ENCODE measurements around the gene ELOVL5.

The ELOVL5 gene

DNA sequence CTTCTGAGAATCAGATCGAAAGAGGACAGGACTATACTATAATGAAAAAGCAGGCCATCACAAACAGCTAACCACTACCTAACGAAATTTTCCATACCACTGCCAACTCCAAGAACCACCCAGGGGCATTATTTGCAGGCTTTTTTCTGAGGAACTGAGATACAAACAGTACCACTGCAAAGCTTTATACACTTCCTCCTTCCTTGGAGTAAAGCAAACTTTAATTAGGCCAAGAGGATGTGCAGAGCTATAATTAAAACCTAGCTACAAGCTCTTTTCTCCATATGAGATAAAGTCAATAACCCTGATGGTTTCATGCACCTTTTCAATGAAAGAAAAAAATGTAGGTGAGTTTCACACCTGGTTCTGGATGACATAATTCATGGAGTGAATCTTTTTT is 68.5 kb downstream of the ELOVL5 start:
- Histone ChIP-seq H3K23ac (ENCODE audit: low read length in 2 of 2) (no peak overlapping the region), H2BK120ac (ENCODE audit: low read depth, low read length) (no peak overlapping the region), H3K79me1 (replicated peaks; ENCODE audit: low read length, poor library complexity, severe bottlenecking) (peaks cover 39% of the 10 kb centered on the region), H3K9ac (ENCODE audit: low read length) (no peak overlapping the region), H2BK15ac (ENCODE audit: low read depth, poor library complexity, severe bottlenecking) (no peak overlapping the region), H3K4me1 (ENCODE audit: control insufficient read depth, insufficient read depth, low read depth, low read length) (peaks cover 9% of the 10 kb centered on the region), H2BK12ac (ENCODE audit: low read length in 2 of 2) (no peak overlapping the region), H2AFZ (ENCODE audit: low read depth, low read length) (no peak overlapping the region), H3K27me3 (ENCODE audit: control insufficient read depth in 1 of 2, insufficient read depth in 1 of 2, low read length in 2 of 2) (no peaks in the 10 kb centered on the region), H3K14ac (ENCODE audit: low read length in 2 of 2) (no peak overlapping the region), H2BK5ac (ENCODE audit: low read depth, low read length, poor library complexity, severe bottlenecking) (no peak overlapping the region), H4K8ac (ENCODE audit: low read length) (no peak overlapping the region), H2AK5ac (ENCODE audit: low read length, severe bottlenecking) (no peak overlapping the region), H3K4me3 (ENCODE audit: insufficient read depth in 1 of 2, low read depth in 1 of 2, low read length in 2 of 2) (no peak overlapping the region), H3K4ac (ENCODE audit: low read depth in 1 of 2, low read length in 2 of 2) (no peak overlapping the region), H3K36me3 (ENCODE audit: control insufficient read depth in 1 of 2, insufficient read depth in 2 of 2, low read depth in 1 of 2, low read length in 2 of 2) (peaks cover 10 to 49% of the 10 kb centered on the region in 2 experiments), H3K18ac (ENCODE audit: low read depth in 1 of 2, low read length in 2 of 2) (no peak overlapping the region), H3K4me2 (ENCODE audit: low read length, poor library complexity, severe bottlenecking) (no peak overlapping the region), H3K9me3 (ENCODE audit: control insufficient read depth, low read length) (no peaks in the 10 kb centered on the region), H4K91ac (ENCODE audit: low read length) (no peak overlapping the region), H3K27ac (ENCODE audit: low read length, poor library complexity, severe bottlenecking) (no peak overlapping the region)
- WGBS = 100% methylated on average over 2 of the region's 2 CpGs
- DNase-seq = no peak

GRCh38 chr6:53279293-53279692 is 69.5 kb downstream of the ELOVL5 start:
- H3K14ac ChIP-seq (ENCODE audit: low read length in 2 of 2) = no peak overlapping the region
- H2BK15ac ChIP-seq (ENCODE audit: low read depth, poor library complexity, severe bottlenecking) = no peak overlapping the region
- no peak overlapping the region for H3K27ac ChIP-seq (ENCODE audit: low read length, poor library complexity, severe bottlenecking)
- H3K23ac ChIP-seq (ENCODE audit: low read length in 2 of 2) = no peak overlapping the region
- peaks cover 9% of the 10 kb centered on the region for H3K4me1 ChIP-seq (ENCODE audit: control insufficient read depth, insufficient read depth, low read depth, low read length)
- no peak overlapping the region for H3K4me2 ChIP-seq (ENCODE audit: low read length, poor library complexity, severe bottlenecking)
- H3K9ac ChIP-seq (ENCODE audit: low read length) = no peak overlapping the region
- no peak overlapping the region for H2BK5ac ChIP-seq (ENCODE audit: low read depth, low read length, poor library complexity, severe bottlenecking)
- peaks cover 14 to 53% of the 10 kb centered on the region in 2 experiments for H3K36me3 ChIP-seq (ENCODE audit: control insufficient read depth in 1 of 2, insufficient read depth in 2 of 2, low read depth in 1 of 2, low read length in 2 of 2)
- H3K18ac ChIP-seq (ENCODE audit: low read depth in 1 of 2, low read length in 2 of 2) = no peak overlapping the region
- no peak overlapping the region for H3K4me3 ChIP-seq (ENCODE audit: insufficient read depth in 1 of 2, low read depth in 1 of 2, low read length in 2 of 2)
- H3K27me3 ChIP-seq (ENCODE audit: control insufficient read depth in 1 of 2, insufficient read depth in 1 of 2, low read length in 2 of 2) = no peaks in the 10 kb centered on the region
- H3K4ac ChIP-seq (ENCODE audit: low read depth in 1 of 2, low read length in 2 of 2) = no peak overlapping the region
- no peak for DNase-seq
- H2BK120ac ChIP-seq (ENCODE audit: low read depth, low read length) = no peak overlapping the region
- no peak overlapping the region for H2AK5ac ChIP-seq (ENCODE audit: low read length, severe bottlenecking)
- H4K91ac ChIP-seq (ENCODE audit: low read length) = no peak overlapping the region
- no peak overlapping the region for H2AFZ ChIP-seq (ENCODE audit: low read depth, low read length)
- peaks cover 39% of the 10 kb centered on the region for H3K79me1 ChIP-seq (replicated peaks; ENCODE audit: low read length, poor library complexity, severe bottlenecking)
- no peak overlapping the region for H2BK12ac ChIP-seq (ENCODE audit: low read length in 2 of 2)
- H4K8ac ChIP-seq (ENCODE audit: low read length) = no peak overlapping the region
- no peaks in the 10 kb centered on the region for H3K9me3 ChIP-seq (ENCODE audit: control insufficient read depth, low read length)
- 100% methylated on average over 3 of the region's 3 CpGs for WGBS

DNA sequence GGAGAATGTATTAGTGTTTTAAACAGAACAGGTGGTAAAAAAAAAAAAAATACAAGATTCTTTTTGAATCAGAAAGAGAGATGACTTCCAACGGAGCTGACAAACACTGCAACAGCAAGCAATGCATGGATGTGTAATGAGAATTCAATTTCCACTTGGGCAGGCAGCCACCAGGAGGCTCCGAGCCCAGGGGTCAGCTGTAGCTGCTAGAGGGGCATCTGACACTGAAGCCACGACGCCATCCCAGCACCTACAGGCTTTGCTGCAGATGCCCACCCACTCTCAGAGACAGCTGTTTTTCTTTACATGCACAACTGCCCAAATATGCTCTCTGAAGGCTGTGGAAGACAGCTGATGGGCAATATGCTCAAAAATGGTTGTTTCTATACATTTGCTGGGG is 75.4 kb downstream of the ELOVL5 start:
- Histone ChIP-seq H3K23ac (ENCODE audit: low read length in 2 of 2) (no peak overlapping the region), H3K4ac (ENCODE audit: low read depth in 1 of 2, low read length in 2 of 2) (no peak overlapping the region), H3K18ac (ENCODE audit: low read depth in 1 of 2, low read length in 2 of 2) (no peak overlapping the region), H2AFZ (ENCODE audit: low read depth, low read length) (no peak overlapping the region), H3K79me1 (replicated peaks; ENCODE audit: low read length, poor library complexity, severe bottlenecking) (peaks cover 35% of the 10 kb centered on the region), H3K14ac (ENCODE audit: low read length in 2 of 2) (no peak overlapping the region), H3K4me1 (ENCODE audit: control insufficient read depth, insufficient read depth, low read depth, low read length) (peaks cover 1% of the 10 kb centered on the region), H2AK5ac (ENCODE audit: low read length, severe bottlenecking) (no peak overlapping the region), H4K91ac (ENCODE audit: low read length) (no peak overlapping the region), H2BK120ac (ENCODE audit: low read depth, low read length) (no peak overlapping the region), H2BK15ac (ENCODE audit: low read depth, poor library complexity, severe bottlenecking) (no peak overlapping the region), H3K9ac (ENCODE audit: low read length) (no peak overlapping the region), H3K4me2 (ENCODE audit: low read length, poor library complexity, severe bottlenecking) (no peak overlapping the region), H3K36me3 (ENCODE audit: control insufficient read depth in 1 of 2, insufficient read depth in 2 of 2, low read depth in 1 of 2, low read length in 2 of 2) (peaks cover 35 to 86% of the 10 kb centered on the region in 2 experiments), H4K8ac (ENCODE audit: low read length) (no peak overlapping the region), H2BK12ac (ENCODE audit: low read length in 2 of 2) (no peak overlapping the region), H3K4me3 (ENCODE audit: insufficient read depth in 1 of 2, low read depth in 1 of 2, low read length in 2 of 2) (no peak overlapping the region), H3K9me3 (ENCODE audit: control insufficient read depth, low read length) (no peaks in the 10 kb centered on the region), H2BK5ac (ENCODE audit: low read depth, low read length, poor library complexity, severe bottlenecking) (no peak overlapping the region), H3K27ac (ENCODE audit: low read length, poor library complexity, severe bottlenecking) (no peak overlapping the region), H3K27me3 (ENCODE audit: control insufficient read depth in 1 of 2, insufficient read depth in 1 of 2, low read length in 2 of 2) (no peaks in the 10 kb centered on the region)
- no peak for DNase-seq
- 96% methylated on average over 2 of the region's 4 CpGs for WGBS

- Histone ChIP-seq H2BK15ac (ENCODE audit: low read depth, poor library complexity, severe bottlenecking) (no peak overlapping the region), H2AFZ (ENCODE audit: low read depth, low read length) (no peak overlapping the region), H4K91ac (ENCODE audit: low read length) (no peak overlapping the region), H3K27me3 (ENCODE audit: control insufficient read depth in 1 of 2, insufficient read depth in 1 of 2, low read length in 2 of 2) (no peaks in the 10 kb centered on the region), H2BK5ac (ENCODE audit: low read depth, low read length, poor library complexity, severe bottlenecking) (no peak overlapping the region), H2AK5ac (ENCODE audit: low read length, severe bottlenecking) (no peak overlapping the region), H3K4ac (ENCODE audit: low read depth in 1 of 2, low read length in 2 of 2) (no peak overlapping the region), H3K4me2 (ENCODE audit: low read length, poor library complexity, severe bottlenecking) (no peak overlapping the region), H3K9ac (ENCODE audit: low read length) (no peak overlapping the region), H2BK120ac (ENCODE audit: low read depth, low read length) (no peak overlapping the region), H4K8ac (ENCODE audit: low read length) (no peak overlapping the region), H3K79me1 (replicated peaks; ENCODE audit: low read length, poor library complexity, severe bottlenecking) (peaks cover 15% of the 10 kb centered on the region), H3K23ac (ENCODE audit: low read length in 2 of 2) (no peak overlapping the region), H3K18ac (ENCODE audit: low read depth in 1 of 2, low read length in 2 of 2) (no peak overlapping the region), H3K9me3 (ENCODE audit: control insufficient read depth, low read length) (no peaks in the 10 kb centered on the region), H3K14ac (ENCODE audit: low read length in 2 of 2) (no peak overlapping the region), H3K36me3 (ENCODE audit: control insufficient read depth in 1 of 2, insufficient read depth in 2 of 2, low read depth in 1 of 2, low read length in 2 of 2) (peaks cover 31 to 85% of the 10 kb centered on the region in 2 experiments), H3K4me1 (ENCODE audit: control insufficient read depth, insufficient read depth, low read depth, low read length) (peaks cover 1% of the 10 kb centered on the region), H3K4me3 (ENCODE audit: insufficient read depth in 1 of 2, low read depth in 1 of 2, low read length in 2 of 2) (no peak overlapping the region), H3K27ac (ENCODE audit: low read length, poor library complexity, severe bottlenecking) (no peak overlapping the region), H2BK12ac (ENCODE audit: low read length in 2 of 2) (no peak overlapping the region)
- 98% methylated on average over 5 of the region's 5 CpGs for WGBS
- no peak for DNase-seq
Measured at GRCh38 chr6:53269827-53270226, 78.9 kb downstream of the ELOVL5 start.
